ENCODE measurements around the gene SORCS2. TPM values are rescaled to one million over a fixed set of nuclear protein-coding genes. Genes with fewer than 3 reads are reported as not detected.
A peak's percentile ranks its signal among the peaks of the same experiment; 100 is the strongest.

Gene SORCS2
- polyA plus RNA-seq, 1 of the 3 experiments (the other 2 are of a cell fraction) = 1.6 TPM

GRCh38 chr4:7209699-7210098 lies 17.4 kb downstream of the SORCS2 start:
- no peak overlapping the region for H3K9ac ChIP-seq
- H3K4me2 ChIP-seq = no peak overlapping the region
- no peaks in the 10 kb centered on the region for H3K9me2 ChIP-seq
- H3K27me3 ChIP-seq (ENCODE audit: insufficient read depth) = no peaks in the 10 kb centered on the region
- H2AFZ ChIP-seq (ENCODE audit: low read depth) = no peak overlapping the region
- CTCF ChIA-PET = interaction anchor here (6.5 kb wide), 1 partner anchor 16 kb away, joined by 44 read pairs; the partner anchor contains the start of gene SORCS2
- 81% methylated on average over 9 of the region's 9 CpGs for WGBS (ENCODE audit: low lambda C conversion rate)
- H3K79me2 ChIP-seq (ENCODE audit: insufficient read depth) = no peaks in the 10 kb centered on the region
- H3K4me3 ChIP-seq (ENCODE audit: low read depth in 2 of 2, low read length in 1 of 2) = no peak overlapping the region
- peaks cover 20% of the 10 kb centered on the region for H3F3A ChIP-seq (replicated peaks; ENCODE audit: insufficient read depth)
- TF ChIP-seq TEAD4 (IDR thresholded peaks at IDR 0.05; ENCODE audit: borderline replicate concordance, insufficient read depth) (no peak), NFIC (IDR thresholded peaks at IDR 0.05; ENCODE audit: borderline replicate concordance) (no peak)
- TF ChIP-seq, protein P1, sequence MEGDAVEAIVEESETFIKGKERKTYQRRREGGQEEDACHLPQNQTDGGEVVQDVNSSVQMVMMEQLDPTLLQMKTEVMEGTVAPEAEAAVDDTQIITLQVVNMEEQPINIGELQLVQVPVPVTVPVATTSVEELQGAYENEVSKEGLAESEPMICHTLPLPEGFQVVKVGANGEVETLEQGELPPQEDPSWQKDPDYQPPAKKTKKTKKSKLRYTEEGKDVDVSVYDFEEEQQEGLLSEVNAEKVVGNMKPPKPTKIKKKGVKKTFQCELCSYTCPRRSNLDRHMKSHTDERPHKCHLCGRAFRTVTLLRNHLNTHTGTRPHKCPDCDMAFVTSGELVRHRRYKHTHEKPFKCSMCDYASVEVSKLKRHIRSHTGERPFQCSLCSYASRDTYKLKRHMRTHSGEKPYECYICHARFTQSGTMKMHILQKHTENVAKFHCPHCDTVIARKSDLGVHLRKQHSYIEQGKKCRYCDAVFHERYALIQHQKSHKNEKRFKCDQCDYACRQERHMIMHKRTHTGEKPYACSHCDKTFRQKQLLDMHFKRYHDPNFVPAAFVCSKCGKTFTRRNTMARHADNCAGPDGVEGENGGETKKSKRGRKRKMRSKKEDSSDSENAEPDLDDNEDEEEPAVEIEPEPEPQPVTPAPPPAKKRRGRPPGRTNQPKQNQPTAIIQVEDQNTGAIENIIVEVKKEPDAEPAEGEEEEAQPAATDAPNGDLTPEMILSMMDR (IDR thresholded peaks at IDR 0.05) = no peak
- H3K4me1 ChIP-seq (ENCODE audit: control insufficient read depth in 1 of 2, insufficient read depth in 2 of 2, low read depth in 1 of 2, low read length in 1 of 2) = peaks cover 19 to 31% of the 10 kb centered on the region in 2 experiments; a peak in 2 of 4 replicates
- POLR2A ChIA-PET = no interaction called here
- H3K36me3 ChIP-seq (replicated peaks in 1 of 2; ENCODE audit: control insufficient read depth in 1 of 2, insufficient read depth in 2 of 2, low read length in 1 of 2) = no peaks in the 10 kb centered on the region
- DNase-seq = no peak
- H3K27ac ChIP-seq (ENCODE audit: low read depth in 2 of 2, low read length in 1 of 2) = no peak overlapping the region
- no peaks in the 10 kb centered on the region for H4K20me1 ChIP-seq (ENCODE audit: insufficient read depth)
- no peaks in the 10 kb centered on the region for H3K9me3 ChIP-seq

GRCh38 chr4:7210824-7211223 lies 18.5 kb downstream of the SORCS2 start:
- no peaks in the 10 kb centered on the region for H3K36me3 ChIP-seq (replicated peaks in 1 of 2; ENCODE audit: control insufficient read depth in 1 of 2, insufficient read depth in 2 of 2, low read length in 1 of 2)
- CTCF ChIA-PET = no interaction called here
- no peak overlapping the region for H3K4me3 ChIP-seq (ENCODE audit: low read depth in 2 of 2, low read length in 1 of 2)
- WGBS (ENCODE audit: low lambda C conversion rate) = 80% methylated on average over 3 of the region's 4 CpGs
- H3F3A ChIP-seq (replicated peaks; ENCODE audit: insufficient read depth) = peaks cover 19% of the 10 kb centered on the region
- H3K4me1 ChIP-seq (ENCODE audit: control insufficient read depth in 1 of 2, insufficient read depth in 2 of 2, low read depth in 1 of 2, low read length in 1 of 2) = peaks cover 19 to 22% of the 10 kb centered on the region in 2 experiments; a peak in 2 of 4 replicates
- peak overlapping the region; percentile 60; the same call in 1 of the 2 replicates for H3K4me2 ChIP-seq
- H3K9me3 ChIP-seq = no peaks in the 10 kb centered on the region
- no peak for DNase-seq
- H3K9ac ChIP-seq = no peak overlapping the region
- no peaks in the 10 kb centered on the region for H3K9me2 ChIP-seq
- no peak for TF ChIP-seq RXRA (IDR thresholded peaks at IDR 0.05; ENCODE audit: borderline replicate concordance, low read depth)
- peak; percentile 57; the same call in 1 of the 2 replicates for TF ChIP-seq FOSL2 (IDR thresholded peaks at IDR 0.05; ENCODE audit: borderline replicate concordance, low read depth)
- TF ChIP-seq MEF2A (IDR thresholded peaks at IDR 0.05; ENCODE audit: borderline replicate concordance, low read depth) = no peak
- TF ChIP-seq TEAD4 (IDR thresholded peaks at IDR 0.05; ENCODE audit: borderline replicate concordance, insufficient read depth) = 0 out of 2 replicates have a peak, but pooled peaks have one; percentile 34
- no peak for TF ChIP-seq EP300 (IDR thresholded peaks at IDR 0.05; ENCODE audit: borderline replicate concordance in 1 of 2, low read depth in 1 of 2, low read length in 1 of 2)
- TF ChIP-seq JUND (IDR thresholded peaks at IDR 0.05) = peak; percentile 30; the same call in 1 of the 2 replicates
- no peak overlapping the region for H3K27ac ChIP-seq (ENCODE audit: low read depth in 2 of 2, low read length in 1 of 2)
- no peaks in the 10 kb centered on the region for H3K27me3 ChIP-seq (ENCODE audit: insufficient read depth)
- H3K79me2 ChIP-seq (ENCODE audit: insufficient read depth) = no peaks in the 10 kb centered on the region
- POLR2A ChIA-PET = no interaction called here
- H2AFZ ChIP-seq (ENCODE audit: low read depth) = no peak overlapping the region
- no peaks in the 10 kb centered on the region for H4K20me1 ChIP-seq (ENCODE audit: insufficient read depth)

DNA sequence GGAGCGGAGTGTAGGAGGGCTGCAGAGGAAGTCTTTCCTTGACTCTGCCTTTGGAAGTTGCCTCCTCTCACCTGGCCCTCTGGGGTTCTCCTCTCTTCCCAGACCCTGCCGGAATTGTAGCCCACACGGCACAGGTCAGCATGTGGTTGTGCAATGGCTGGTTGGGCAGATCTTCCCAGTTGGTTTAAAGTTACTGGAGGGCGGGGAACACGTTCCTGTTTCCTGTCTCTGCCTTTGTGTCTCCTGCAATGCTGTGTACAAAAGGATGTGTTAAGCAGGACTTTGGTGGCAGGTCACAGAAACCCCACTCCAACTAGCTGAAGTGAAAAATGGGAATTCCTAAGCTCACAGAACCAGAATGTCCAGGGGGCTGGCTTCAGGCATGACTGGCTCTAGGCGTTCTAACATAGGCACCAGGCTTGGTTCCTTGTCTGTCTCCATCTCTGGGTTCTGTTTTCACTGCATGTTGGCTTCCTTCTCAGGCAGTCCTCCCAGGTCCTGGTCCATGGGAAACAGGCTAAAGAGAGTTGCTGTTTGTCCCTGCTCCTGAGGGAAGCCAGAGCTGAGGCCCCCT lies 19.9 kb downstream of the SORCS2 start:
- no peaks in the 10 kb centered on the region for H4K20me1 ChIP-seq (ENCODE audit: insufficient read depth)
- ChIA-PET POLR2A (no interaction called here), CTCF (no interaction called here)
- H3K9me2 ChIP-seq = no peaks in the 10 kb centered on the region
- H3K36me3 ChIP-seq (replicated peaks in 1 of 2; ENCODE audit: control insufficient read depth in 1 of 2, insufficient read depth in 2 of 2, low read length in 1 of 2) = no peaks in the 10 kb centered on the region
- peaks cover 6% of the 10 kb centered on the region for H3F3A ChIP-seq (replicated peaks; ENCODE audit: insufficient read depth)
- H2AFZ ChIP-seq (ENCODE audit: low read depth) = no peak overlapping the region
- H3K79me2 ChIP-seq (ENCODE audit: insufficient read depth) = no peaks in the 10 kb centered on the region
- DNase-seq = no peak
- H3K4me1 ChIP-seq (ENCODE audit: control insufficient read depth in 1 of 2, insufficient read depth in 2 of 2, low read depth in 1 of 2, low read length in 1 of 2) = peaks cover 8 to 10% of the 10 kb centered on the region in 2 experiments; a peak in 1 of 4 replicates
- H3K27ac ChIP-seq (ENCODE audit: low read depth in 2 of 2, low read length in 1 of 2) = no peak overlapping the region
- H3K4me2 ChIP-seq = no peak overlapping the region
- 86% methylated on average over 5 of the region's 6 CpGs for WGBS (ENCODE audit: low lambda C conversion rate)
- no peak overlapping the region for H3K4me3 ChIP-seq (ENCODE audit: low read depth in 2 of 2, low read length in 1 of 2)
- no peaks in the 10 kb centered on the region for H3K9me3 ChIP-seq
- no peaks in the 10 kb centered on the region for H3K27me3 ChIP-seq (ENCODE audit: insufficient read depth)
- H3K9ac ChIP-seq = no peak overlapping the region
- TF ChIP-seq, protein P2, sequence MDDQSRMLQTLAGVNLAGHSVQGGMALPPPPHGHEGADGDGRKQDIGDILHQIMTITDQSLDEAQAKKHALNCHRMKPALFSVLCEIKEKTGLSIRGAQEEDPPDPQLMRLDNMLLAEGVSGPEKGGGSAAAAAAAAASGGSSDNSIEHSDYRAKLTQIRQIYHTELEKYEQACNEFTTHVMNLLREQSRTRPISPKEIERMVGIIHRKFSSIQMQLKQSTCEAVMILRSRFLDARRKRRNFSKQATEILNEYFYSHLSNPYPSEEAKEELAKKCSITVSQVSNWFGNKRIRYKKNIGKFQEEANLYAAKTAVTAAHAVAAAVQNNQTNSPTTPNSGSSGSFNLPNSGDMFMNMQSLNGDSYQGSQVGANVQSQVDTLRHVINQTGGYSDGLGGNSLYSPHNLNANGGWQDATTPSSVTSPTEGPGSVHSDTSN (IDR thresholded peaks at IDR 0.05) = no peak
- no peak for TF ChIP-seq RFX5 (IDR thresholded peaks at IDR 0.05; ENCODE audit: low read length)
- no peak for TF ChIP-seq USF1 (IDR thresholded peaks at IDR 0.05; ENCODE audit: borderline replicate concordance, low read depth)
- no peak for TF ChIP-seq POLR2AphosphoS5 (IDR thresholded peaks at IDR 0.05; ENCODE audit: low read depth, low read length)
- no peak for TF ChIP-seq TEAD4 (IDR thresholded peaks at IDR 0.05; ENCODE audit: borderline replicate concordance, insufficient read depth)
- no peak for TF ChIP-seq FOXJ3 (CRISPR knock-in tag; IDR thresholded peaks at IDR 0.05)
- TF ChIP-seq RXRA (IDR thresholded peaks at IDR 0.05; ENCODE audit: borderline replicate concordance, low read depth) = no peak
- TF ChIP-seq, protein P3, sequence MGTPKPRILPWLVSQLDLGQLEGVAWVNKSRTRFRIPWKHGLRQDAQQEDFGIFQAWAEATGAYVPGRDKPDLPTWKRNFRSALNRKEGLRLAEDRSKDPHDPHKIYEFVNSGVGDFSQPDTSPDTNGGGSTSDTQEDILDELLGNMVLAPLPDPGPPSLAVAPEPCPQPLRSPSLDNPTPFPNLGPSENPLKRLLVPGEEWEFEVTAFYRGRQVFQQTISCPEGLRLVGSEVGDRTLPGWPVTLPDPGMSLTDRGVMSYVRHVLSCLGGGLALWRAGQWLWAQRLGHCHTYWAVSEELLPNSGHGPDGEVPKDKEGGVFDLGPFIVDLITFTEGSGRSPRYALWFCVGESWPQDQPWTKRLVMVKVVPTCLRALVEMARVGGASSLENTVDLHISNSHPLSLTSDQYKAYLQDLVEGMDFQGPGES (IDR thresholded peaks at IDR 0.05; ENCODE audit: low read depth, low read length) = no peak
- TF ChIP-seq FOXM1 (IDR thresholded peaks at IDR 0.05; ENCODE audit: low read depth) = no peak
- no peak for TF ChIP-seq SIN3A (IDR thresholded peaks at IDR 0.05; ENCODE audit: borderline replicate concordance, low read depth, low read length)
- TF ChIP-seq MEF2A (IDR thresholded peaks at IDR 0.05; ENCODE audit: borderline replicate concordance, low read depth) = no peak
- no peak for TF ChIP-seq NFIC (IDR thresholded peaks at IDR 0.05; ENCODE audit: borderline replicate concordance)
- no peak for TF ChIP-seq ELF1 (IDR thresholded peaks at IDR 0.05)

Measured in SK-N-SH (cell line).